22Rv1 (cell line): ENCODE data around the gene SRSF5.

ENCODE experiments used
- H3K27ac ChIP-seq: fragments of 450-650 bp; 2 replicates; pipeline ENCODE4 v1.5.1; 2017
- ZFX ChIP-seq: fragments of 450-650 bp; IDR thresholded peaks from 2 replicates; pipeline ENCODE4 v1.6.1; 2017; ENCODE audit warnings: antibody characterized with exemption, borderline replicate concordance
- TF ChIP-seq, protein P1 (sequence below): fragments of 450-650 bp; IDR thresholded peaks from 2 replicates; pipeline ENCODE4 v1.5.1; 2017; ENCODE audit warnings: mild to moderate bottlenecking

Gene SRSF5

DNA sequence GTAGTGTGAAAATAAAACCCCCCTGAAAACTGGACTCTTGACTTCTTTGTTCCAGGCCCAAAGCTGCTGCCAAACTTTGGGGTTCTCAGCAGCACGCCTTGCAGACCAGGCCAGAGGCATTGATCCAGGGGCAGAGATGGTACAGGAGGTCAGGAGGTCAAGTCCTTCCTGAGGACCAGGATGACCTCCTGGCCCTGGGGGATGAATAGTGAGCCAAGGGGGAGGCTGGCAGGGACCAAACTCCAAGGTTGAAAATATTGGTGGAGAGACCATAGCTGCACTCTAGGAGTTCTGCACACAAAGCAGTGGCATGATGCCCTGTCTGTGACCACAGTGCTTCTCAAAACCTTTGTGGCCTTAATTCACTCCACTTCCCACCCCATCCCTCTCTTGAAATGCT lies 18.0 kb downstream of the SRSF5 start:
- TF ChIP-seq, protein P1, sequence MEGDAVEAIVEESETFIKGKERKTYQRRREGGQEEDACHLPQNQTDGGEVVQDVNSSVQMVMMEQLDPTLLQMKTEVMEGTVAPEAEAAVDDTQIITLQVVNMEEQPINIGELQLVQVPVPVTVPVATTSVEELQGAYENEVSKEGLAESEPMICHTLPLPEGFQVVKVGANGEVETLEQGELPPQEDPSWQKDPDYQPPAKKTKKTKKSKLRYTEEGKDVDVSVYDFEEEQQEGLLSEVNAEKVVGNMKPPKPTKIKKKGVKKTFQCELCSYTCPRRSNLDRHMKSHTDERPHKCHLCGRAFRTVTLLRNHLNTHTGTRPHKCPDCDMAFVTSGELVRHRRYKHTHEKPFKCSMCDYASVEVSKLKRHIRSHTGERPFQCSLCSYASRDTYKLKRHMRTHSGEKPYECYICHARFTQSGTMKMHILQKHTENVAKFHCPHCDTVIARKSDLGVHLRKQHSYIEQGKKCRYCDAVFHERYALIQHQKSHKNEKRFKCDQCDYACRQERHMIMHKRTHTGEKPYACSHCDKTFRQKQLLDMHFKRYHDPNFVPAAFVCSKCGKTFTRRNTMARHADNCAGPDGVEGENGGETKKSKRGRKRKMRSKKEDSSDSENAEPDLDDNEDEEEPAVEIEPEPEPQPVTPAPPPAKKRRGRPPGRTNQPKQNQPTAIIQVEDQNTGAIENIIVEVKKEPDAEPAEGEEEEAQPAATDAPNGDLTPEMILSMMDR = no peak
- no peak for TF ChIP-seq ZFX
- H3K27ac ChIP-seq = no peak overlapping the region

DNA sequence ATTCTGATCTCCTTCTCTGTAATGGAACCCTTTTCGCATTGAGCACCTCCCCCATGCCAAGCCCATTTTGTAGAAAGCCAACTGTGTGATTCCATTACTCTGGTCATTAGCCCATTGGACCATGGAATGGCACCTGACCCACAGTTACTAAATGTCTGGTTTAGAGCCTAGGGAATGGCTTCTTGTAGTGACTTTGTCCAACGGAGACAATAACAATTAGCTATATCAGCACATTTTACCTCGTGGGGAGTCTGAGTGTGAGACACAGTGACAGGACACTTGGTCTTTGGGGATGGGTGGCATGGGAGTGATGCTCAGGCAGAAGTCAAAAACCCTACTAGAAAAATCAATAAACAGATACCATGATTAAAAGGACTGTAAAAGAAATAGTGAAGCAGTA lies 19.7 kb downstream of the SRSF5 start:
- TF ChIP-seq ZFX = no peak
- H3K27ac ChIP-seq = no peak overlapping the region

DNA sequence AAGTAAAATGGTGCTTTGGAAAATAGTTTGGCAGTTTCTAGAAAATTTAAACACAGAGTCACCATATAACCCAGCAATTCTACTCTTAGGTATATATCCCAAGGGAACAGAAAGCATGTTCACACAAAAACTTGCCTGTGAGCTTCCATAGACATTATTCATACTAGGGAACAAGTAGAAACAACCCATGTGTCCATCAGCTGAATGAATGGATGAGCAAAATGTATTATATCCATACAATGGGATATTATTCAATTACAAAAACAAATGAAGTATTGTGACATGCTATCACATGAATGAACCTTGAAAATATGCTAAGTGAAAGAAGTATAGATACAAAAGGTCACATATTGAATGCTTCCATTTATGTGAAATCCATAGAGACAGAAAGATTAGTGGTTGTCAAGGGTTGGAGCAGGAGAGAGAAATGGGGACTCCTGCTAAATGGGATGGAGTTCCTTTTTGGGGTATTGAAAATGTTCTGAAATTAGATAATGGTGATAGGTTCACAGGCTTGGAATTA lies 22.2 kb downstream of the SRSF5 start:
- no peak for TF ChIP-seq ZFX
- TF ChIP-seq, protein P1 = no peak
- no peak overlapping the region for H3K27ac ChIP-seq

DNA sequence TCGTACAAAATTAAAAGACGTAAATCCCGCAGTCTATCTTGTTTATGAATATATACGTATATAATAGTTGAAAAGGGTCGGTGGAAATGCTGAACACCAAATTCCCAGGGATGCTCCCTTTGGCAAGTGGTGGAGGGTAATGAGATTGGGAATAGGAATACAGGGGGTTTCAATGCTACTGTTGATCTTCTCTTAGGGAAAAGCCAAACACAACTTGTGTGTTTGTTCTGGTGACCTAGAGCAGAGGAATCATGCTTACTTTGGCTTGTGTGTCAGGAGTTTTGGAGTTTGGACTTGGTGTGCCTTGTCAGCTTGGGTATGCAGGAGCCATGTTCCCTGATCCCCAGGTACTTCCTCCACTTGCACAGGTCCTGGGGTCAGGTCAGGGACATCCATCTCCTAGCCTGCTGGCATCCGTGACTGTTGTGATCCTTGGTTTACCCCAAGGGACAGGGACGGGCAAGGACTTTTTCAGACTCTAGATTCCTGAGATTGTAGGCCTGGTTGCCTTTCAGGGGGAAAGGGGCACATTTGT lies 26.0 kb downstream of the SRSF5 start:
- no peak overlapping the region for H3K27ac ChIP-seq
- TF ChIP-seq, protein P1 = no peak
- no peak for TF ChIP-seq ZFX

DNA sequence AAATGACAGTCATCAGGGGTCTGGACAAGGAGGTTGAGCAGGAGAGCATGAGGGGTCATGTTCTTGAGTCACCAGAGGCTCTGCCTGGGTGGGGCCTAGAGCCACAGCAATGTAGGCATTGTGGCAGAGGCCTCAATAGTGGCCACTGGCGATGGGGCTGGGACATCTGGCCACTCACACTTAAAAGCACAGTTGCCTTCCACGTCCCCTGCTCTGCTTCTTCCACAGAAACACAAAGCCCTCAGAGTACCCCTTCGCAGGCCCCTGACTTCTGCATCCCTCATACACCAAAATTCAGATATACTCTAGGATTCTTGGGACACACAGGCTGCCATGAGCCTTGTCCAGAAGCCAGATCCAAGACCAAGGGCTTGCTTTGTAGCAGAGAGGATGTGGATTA lies 27.8 kb downstream of the SRSF5 start:
- TF ChIP-seq, protein P1 = no peak
- no peak for TF ChIP-seq ZFX
- no peak overlapping the region for H3K27ac ChIP-seq

DNA sequence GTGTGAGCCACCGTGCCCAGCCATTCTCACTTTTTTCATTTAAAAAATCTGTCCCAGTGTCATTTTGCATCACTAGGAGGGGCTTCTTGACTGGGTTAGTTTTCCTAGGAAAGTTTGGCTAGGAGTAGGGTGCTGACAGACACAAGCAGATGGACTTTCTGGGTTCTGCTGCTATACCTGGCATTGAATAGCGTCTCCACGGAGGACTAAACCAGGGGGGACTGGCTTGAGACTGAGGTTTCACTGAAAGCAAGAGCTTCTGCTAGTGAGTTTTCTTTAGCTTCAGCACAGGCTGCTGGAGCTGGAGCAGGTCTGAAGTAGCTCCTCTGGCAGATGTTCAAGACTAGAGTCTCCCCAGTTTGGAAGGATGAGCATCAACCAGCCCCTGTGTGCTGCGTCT lies 28.7 kb downstream of the SRSF5 start:
- H3K27ac ChIP-seq = no peak overlapping the region
- TF ChIP-seq, protein P1 = no peak
- TF ChIP-seq ZFX = no peak

DNA sequence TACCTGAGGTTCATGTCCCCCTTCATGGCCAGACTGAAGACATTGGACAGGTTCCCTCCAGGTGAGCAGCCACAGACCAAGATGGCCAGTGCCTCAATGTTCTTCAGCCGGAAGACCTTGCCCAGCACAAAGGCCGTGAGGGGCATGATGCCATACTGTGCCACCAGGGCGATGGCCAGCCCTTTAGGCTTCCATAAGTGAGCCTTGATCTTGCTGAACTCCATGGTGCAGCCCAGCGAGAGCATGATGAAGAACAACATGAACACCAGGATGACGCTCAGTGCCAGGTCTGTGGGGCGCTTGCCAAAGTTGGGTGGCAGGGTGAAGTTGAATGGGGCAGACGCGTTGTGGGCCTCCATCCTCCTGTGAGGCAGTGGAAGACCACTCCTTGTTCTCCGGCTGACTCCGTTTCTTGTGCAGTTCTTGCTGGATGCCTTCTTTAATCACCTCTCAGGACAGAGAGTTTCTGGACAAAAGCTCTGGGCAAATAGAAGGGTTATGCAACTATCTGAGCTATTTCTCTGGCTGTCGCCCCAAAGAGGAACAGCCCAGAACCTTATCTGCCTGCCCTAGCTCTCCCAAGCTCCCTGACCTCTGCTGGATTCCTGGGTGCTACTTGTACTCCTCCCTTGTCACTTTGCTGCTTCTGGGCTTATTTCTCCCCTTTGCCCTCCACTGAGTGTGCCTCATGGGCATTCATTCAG lies 30.0 kb downstream of the SRSF5 start, which contains the start of gene SLC10A1:
Gene SLC10A1, minus strand, starts transcription at position 445 of the 704 bp plus-strand sequence. Its CDS starts 86 bp downstream, at position 359.
- H3K27ac ChIP-seq = no peak within 1 kb of the TSS
- TF ChIP-seq, protein P1 = no peak
- no peak for TF ChIP-seq ZFX
